AG09319 (cell line): ENCODE data around the gene ENC1.

Experiments used
- DNase-seq: peaks from one replicate; pipeline ENCODE4 v3.0.0-alpha.2; 2010; ENCODE audit warnings: low read depth; ENCODE audit errors: extremely low read depth
- CTCF ChIP-seq: IDR thresholded peaks from 2 replicates; pipeline ENCODE4 v1.5.1; 2011; ENCODE audit warnings: low read depth, mild to moderate bottlenecking, inconsistent platforms, low read length, moderate library complexity

ENC1 gene

GRCh38 chr5:74673011-74673790, 32.7 kb upstream of the ENC1 start:
- DNase-seq: peak; percentile 18
- peak; percentile 55 for TF ChIP-seq CTCF

- no peak for TF ChIP-seq CTCF
- no peak for DNase-seq
These were observed 31.8 kb upstream of the ENC1 start for GRCh38 chr5:74672215-74672877.

- DNase-seq: no peak
- TF ChIP-seq CTCF: no peak
These were observed 30.0 kb upstream of the ENC1 start for GRCh38 chr5:74670396-74671038.

- no peak for DNase-seq
- TF ChIP-seq CTCF: no peak
These were observed 29.3 kb upstream of the ENC1 start for GRCh38 chr5:74669821-74670220.

GRCh38 chr5:74667396-74667795, 26.9 kb upstream of the ENC1 start:
- no peak for TF ChIP-seq CTCF
- DNase-seq: no peak

GRCh38 chr5:74665816-74666215, 25.3 kb upstream of the ENC1 start:
- no peak for DNase-seq
- no peak for TF ChIP-seq CTCF

GRCh38 chr5:74665273-74665672, 24.7 kb upstream of the ENC1 start:
- no peak for DNase-seq
- TF ChIP-seq CTCF: no peak
